Fibroblast of pulmonary artery (primary cell): Measurements from ENCODE around the gene ZGPAT.

Source experiments
- DNase-seq: peaks from one replicate; pipeline ENCODE4 v3.0.0-alpha.2; 2010; ENCODE audit warnings: low read depth
- H3K4me3 ChIP-seq: replicated peaks from 2 replicates; pipeline ENCODE4 v1.5.1; 2011; ENCODE audit warnings: low read depth, mild to moderate bottlenecking, control low read depth, low read length, moderate library complexity
- CTCF ChIP-seq: IDR thresholded peaks from 2 replicates; pipeline ENCODE4 v1.5.1; 2011; ENCODE audit warnings: mild to moderate bottlenecking, control low read depth, low read length, inconsistent platforms; ENCODE audit errors: missing control alignments

Gene ZGPAT

DNA sequence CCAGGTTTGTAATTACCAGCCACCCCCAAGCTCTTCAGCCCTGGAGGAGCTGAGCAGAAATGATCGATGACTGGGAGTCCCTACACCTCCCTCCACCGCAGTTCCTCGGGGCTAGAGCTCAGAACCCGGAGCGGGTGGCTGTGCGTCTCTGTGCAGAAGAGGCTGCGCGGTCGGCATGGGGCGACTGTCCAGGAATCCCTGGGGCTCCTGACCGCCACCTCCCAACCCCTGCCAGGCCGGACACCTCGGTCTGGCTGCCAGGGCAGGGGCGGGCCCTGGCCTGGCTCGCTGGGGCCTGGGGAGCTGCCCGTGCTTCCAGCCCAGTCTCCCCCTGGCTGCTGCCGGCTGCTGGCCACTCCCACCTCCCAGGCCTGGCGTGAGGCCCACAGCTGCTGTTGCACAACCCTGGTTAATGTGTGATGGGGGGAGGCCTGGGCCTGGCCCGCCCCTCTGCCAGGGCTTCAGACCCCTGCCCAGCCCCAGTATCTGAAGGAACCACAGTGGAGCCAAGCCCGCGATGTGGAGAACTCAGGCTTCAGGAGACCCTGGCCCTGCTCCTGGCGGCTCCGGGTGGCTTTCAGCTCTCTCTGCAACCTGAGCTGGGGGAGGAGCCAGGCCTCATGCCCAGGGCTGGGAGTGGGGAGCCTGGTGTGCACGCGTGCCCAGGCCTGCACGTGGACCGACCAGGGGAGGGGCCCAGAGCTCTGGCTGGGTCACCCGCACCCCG is 33.0 kb downstream of the ZGPAT start:
- DNase-seq: peak; percentile 91
- peak; percentile 3 for TF ChIP-seq CTCF
- peak overlapping the region; percentile 72 for H3K4me3 ChIP-seq

GRCh38 chr20:63741354-63741675 is 33.5 kb downstream of the ZGPAT start:
- TF ChIP-seq CTCF: no peak
- DNase-seq: no peak
- H3K4me3 ChIP-seq: peak overlapping the region; percentile 72

DNA sequence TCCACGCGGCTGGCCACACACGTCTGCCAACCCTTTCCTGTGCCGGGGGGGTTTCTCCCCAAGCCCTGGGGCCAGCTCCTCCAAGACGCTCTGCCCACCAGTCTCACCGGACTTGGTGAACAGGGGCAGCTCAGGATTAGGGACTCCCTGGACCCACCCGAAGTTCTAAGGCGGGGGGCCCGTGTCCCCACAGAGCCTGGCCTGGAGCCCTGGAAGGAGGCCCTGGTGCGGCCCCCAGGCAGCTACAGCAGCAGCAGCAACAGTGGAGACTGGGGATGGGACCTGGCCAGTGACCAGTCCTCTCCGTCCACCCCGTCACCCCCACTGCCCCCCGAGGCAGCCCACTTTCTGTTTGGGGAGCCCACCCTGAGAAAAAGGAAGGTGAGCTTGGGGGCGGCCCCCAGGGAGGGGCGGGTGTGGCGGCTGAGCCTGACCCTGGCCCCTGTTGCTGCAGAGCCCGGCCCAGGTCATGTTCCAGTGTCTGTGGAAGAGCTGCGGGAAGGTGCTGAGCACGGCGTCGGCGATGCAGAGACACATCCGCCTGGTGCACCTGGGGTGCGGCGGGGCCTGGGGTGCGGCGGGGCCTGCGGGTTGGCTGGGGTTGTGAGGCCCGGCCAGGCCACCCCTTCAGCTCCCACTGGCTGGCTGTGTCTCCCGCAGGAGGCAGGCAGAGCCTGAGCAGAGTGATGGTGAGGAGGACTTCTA is 34.0 kb downstream of the ZGPAT start:
- DNase-seq: no peak
- peak overlapping the region; percentile 72 for H3K4me3 ChIP-seq
- no peak for TF ChIP-seq CTCF

- TF ChIP-seq CTCF: no peak
- H3K4me3 ChIP-seq: no peak overlapping the region
- no peak for DNase-seq
Observed at GRCh38 chr20:63742381-63743024, 34.7 kb downstream of the ZGPAT start.

- no peak for TF ChIP-seq CTCF
- DNase-seq: no peak
- no peak overlapping the region for H3K4me3 ChIP-seq
Observed at GRCh38 chr20:63743210-63743970, 35.6 kb downstream of the ZGPAT start.

GRCh38 chr20:63744158-63744557 is 36.3 kb downstream of the ZGPAT start:
- H3K4me3 ChIP-seq: no peak overlapping the region
- no peak for TF ChIP-seq CTCF
- no peak for DNase-seq
